Measurements from ENCODE around the gene AKR7A2. TPM values are rescaled to one million over a fixed set of nuclear protein-coding genes. Genes with fewer than 3 reads are reported as not detected.

Gene AKR7A2
- total and polyA plus RNA-seq, 9 of the 15 experiments (the other 6 are each of a cell fraction or from before 2014, with no cell fraction given) = 2.0 to 78.4 (median 49.4) TPM

DNA sequence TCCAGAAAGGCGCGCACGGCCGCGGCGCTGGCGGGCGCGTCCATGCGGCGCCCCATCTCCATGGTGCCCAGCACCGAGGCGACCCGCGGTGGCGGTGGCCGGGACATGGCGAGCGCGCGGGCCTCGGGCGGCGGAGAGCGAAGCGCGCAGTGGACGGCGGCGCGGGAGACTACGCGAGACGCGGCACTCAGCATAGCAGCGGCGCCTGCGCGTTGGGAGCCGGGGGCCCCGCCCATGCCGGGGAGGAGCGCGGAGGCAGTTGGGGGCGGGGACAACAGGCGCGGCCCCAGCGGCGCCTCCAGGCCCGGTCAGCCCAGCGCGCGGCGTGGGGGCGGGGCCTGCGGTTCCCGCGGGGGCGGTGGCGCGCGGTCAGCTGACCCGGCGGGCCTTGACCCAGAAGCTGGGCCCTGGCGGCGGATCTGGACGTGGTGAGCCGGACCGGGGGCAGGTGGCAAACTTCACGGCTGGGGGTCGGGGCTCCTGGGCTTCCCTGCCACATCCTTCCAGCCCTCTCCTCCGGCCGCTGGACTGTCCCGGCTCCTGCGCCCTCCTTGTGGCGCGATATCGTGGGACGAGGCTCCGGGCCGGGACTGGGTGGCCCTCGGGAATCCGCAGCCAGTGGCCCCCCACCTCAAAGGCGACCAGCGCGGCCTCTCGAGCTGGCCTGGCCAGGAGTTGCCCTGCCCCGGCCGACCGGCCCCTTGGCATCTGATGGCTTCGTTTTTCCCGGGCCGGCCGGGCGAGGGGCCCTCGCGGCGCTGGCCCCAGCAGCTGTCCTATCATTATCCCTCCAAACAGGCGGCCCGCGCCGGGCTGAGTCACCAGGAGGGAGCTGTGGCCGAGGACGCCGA, at the start of gene AKR7A2, which contains the start of gene SLC66A1 (continued):
- TF ChIP-seq, protein P1, sequence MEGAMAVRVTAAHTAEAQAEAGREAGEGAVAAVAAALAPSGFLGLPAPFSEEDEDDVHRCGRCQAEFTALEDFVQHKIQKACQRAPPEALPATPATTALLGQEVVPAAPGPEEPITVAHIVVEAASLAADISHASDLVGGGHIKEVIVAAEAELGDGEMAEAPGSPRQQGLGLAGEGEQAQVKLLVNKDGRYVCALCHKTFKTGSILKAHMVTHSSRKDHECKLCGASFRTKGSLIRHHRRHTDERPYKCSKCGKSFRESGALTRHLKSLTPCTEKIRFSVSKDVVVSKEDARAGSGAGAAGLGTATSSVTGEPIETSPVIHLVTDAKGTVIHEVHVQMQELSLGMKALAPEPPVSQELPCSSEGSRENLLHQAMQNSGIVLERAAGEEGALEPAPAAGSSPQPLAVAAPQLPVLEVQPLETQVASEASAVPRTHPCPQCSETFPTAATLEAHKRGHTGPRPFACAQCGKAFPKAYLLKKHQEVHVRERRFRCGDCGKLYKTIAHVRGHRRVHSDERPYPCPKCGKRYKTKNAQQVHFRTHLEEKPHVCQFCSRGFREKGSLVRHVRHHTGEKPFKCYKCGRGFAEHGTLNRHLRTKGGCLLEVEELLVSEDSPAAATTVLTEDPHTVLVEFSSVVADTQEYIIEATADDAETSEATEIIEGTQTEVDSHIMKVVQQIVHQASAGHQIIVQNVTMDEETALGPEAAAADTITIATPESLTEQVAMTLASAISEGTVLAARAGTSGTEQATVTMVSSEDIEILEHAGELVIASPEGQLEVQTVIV (CRISPR knock-in tag; IDR thresholded peaks at IDR 0.05; ENCODE audit: borderline replicate concordance) = no peak
- TF ChIP-seq FUS (optimal IDR thresholded peaks at IDR 0.05; ENCODE audit: low read depth, low read length) (no peak), NCOA1 (IDR thresholded peaks at IDR 0.05; ENCODE audit: low read depth) (no peak), RUNX1 (IDR thresholded peaks at IDR 0.05; ENCODE audit: low read depth) (no peak), XRCC3 (IDR thresholded peaks at IDR 0.05) (no peak), RFX5 (IDR thresholded peaks at IDR 0.05; ENCODE audit: low read depth, low read length) (no peak), COPS2 (conservative IDR thresholded peaks at IDR 0.05) (no peak), PTTG1 (tag; IDR thresholded peaks at IDR 0.05; ENCODE audit: low read depth) (no peak), PHTF2 (CRISPR knock-in tag; IDR thresholded peaks at IDR 0.05) (no peak)
- TF ChIP-seq, protein P2, sequence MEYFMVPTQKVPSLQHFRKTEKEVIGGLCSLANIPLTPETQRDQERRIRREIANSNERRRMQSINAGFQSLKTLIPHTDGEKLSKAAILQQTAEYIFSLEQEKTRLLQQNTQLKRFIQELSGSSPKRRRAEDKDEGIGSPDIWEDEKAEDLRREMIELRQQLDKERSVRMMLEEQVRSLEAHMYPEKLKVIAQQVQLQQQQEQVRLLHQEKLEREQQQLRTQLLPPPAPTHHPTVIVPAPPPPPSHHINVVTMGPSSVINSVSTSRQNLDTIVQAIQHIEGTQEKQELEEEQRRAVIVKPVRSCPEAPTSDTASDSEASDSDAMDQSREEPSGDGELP (CRISPR knock-in tag; IDR thresholded peaks at IDR 0.05; ENCODE audit: borderline replicate concordance) = peak; percentile 95
- TF ChIP-seq, protein P3, sequence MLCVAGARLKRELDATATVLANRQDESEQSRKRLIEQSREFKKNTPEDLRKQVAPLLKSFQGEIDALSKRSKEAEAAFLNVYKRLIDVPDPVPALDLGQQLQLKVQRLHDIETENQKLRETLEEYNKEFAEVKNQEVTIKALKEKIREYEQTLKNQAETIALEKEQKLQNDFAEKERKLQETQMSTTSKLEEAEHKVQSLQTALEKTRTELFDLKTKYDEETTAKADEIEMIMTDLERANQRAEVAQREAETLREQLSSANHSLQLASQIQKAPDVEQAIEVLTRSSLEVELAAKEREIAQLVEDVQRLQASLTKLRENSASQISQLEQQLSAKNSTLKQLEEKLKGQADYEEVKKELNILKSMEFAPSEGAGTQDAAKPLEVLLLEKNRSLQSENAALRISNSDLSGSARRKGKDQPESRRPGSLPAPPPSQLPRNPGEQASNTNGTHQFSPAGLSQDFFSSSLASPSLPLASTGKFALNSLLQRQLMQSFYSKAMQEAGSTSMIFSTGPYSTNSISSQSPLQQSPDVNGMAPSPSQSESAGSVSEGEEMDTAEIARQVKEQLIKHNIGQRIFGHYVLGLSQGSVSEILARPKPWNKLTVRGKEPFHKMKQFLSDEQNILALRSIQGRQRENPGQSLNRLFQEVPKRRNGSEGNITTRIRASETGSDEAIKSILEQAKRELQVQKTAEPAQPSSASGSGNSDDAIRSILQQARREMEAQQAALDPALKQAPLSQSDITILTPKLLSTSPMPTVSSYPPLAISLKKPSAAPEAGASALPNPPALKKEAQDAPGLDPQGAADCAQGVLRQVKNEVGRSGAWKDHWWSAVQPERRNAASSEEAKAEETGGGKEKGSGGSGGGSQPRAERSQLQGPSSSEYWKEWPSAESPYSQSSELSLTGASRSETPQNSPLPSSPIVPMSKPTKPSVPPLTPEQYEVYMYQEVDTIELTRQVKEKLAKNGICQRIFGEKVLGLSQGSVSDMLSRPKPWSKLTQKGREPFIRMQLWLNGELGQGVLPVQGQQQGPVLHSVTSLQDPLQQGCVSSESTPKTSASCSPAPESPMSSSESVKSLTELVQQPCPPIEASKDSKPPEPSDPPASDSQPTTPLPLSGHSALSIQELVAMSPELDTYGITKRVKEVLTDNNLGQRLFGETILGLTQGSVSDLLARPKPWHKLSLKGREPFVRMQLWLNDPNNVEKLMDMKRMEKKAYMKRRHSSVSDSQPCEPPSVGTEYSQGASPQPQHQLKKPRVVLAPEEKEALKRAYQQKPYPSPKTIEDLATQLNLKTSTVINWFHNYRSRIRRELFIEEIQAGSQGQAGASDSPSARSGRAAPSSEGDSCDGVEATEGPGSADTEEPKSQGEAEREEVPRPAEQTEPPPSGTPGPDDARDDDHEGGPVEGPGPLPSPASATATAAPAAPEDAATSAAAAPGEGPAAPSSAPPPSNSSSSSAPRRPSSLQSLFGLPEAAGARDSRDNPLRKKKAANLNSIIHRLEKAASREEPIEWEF (CRISPR knock-in tag; IDR thresholded peaks at IDR 0.05) = no peak
- TF ChIP-seq, protein P4, sequence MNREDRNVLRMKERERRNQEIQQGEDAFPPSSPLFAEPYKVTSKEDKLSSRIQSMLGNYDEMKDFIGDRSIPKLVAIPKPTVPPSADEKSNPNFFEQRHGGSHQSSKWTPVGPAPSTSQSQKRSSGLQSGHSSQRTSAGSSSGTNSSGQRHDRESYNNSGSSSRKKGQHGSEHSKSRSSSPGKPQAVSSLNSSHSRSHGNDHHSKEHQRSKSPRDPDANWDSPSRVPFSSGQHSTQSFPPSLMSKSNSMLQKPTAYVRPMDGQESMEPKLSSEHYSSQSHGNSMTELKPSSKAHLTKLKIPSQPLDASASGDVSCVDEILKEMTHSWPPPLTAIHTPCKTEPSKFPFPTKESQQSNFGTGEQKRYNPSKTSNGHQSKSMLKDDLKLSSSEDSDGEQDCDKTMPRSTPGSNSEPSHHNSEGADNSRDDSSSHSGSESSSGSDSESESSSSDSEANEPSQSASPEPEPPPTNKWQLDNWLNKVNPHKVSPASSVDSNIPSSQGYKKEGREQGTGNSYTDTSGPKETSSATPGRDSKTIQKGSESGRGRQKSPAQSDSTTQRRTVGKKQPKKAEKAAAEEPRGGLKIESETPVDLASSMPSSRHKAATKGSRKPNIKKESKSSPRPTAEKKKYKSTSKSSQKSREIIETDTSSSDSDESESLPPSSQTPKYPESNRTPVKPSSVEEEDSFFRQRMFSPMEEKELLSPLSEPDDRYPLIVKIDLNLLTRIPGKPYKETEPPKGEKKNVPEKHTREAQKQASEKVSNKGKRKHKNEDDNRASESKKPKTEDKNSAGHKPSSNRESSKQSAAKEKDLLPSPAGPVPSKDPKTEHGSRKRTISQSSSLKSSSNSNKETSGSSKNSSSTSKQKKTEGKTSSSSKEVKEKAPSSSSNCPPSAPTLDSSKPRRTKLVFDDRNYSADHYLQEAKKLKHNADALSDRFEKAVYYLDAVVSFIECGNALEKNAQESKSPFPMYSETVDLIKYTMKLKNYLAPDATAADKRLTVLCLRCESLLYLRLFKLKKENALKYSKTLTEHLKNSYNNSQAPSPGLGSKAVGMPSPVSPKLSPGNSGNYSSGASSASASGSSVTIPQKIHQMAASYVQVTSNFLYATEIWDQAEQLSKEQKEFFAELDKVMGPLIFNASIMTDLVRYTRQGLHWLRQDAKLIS (CRISPR knock-in tag; IDR thresholded peaks at IDR 0.05) = no peak
- TF ChIP-seq, protein P5, sequence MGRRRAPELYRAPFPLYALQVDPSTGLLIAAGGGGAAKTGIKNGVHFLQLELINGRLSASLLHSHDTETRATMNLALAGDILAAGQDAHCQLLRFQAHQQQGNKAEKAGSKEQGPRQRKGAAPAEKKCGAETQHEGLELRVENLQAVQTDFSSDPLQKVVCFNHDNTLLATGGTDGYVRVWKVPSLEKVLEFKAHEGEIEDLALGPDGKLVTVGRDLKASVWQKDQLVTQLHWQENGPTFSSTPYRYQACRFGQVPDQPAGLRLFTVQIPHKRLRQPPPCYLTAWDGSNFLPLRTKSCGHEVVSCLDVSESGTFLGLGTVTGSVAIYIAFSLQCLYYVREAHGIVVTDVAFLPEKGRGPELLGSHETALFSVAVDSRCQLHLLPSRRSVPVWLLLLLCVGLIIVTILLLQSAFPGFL (CRISPR knock-in tag; IDR thresholded peaks at IDR 0.05) = 0 out of 2 replicates have a peak, but pooled peaks have one; percentile 84

Measured in K562 (cell line).